Psoas muscle (tissue), 8 donors: ENCODE measurements around the gene BCL2L2. TPM values are rescaled to one million over a fixed set of nuclear protein-coding genes. Genes with fewer than 3 reads are reported as not detected.
"Not testable (repeated sequence)": the region's sequence is repeated elsewhere in the genome, so short reads cannot be mapped to it uniquely, and the experiment has no call there.

Source experiments
- ATAC-seq, 4 donors: fragments of 200-7000 bp; cut with Tn5 transposase; one replicate each; pipeline ENCODE4 v1.9.1; 2020; ENCODE audit warnings: moderate library complexity in 3 of 4, mild to moderate bottlenecking in 2 of 4
- DNase-seq, 2 donors: peaks; one replicate each; pipeline ENCODE4 v3.0.0-alpha.2; 2020
- H3K27ac ChIP-seq: fragments of 200-600 bp; one replicate; pipeline ENCODE4 v1.8.0; 2022
- H3K27me3 ChIP-seq, 3 donors: fragments of 200-600 bp in 1 of 3; one replicate each; pipeline versions ENCODE4 v1.6.1 to v1.8.0; 2013 to 2022; ENCODE audit warnings: low read length in 2 of 3, mild to moderate bottlenecking in 2 of 3, moderate library complexity in 1 of 3; ENCODE audit not compliant: insufficient read depth in 3 of 3
- H3K36me3 ChIP-seq, 2 donors: fragments of 200-600 bp in 1 of 2; one replicate each; pipeline versions ENCODE4 v1.6.1 to v1.8.0; 2013 to 2022; ENCODE audit warnings: low read depth in 1 of 2, mild to moderate bottlenecking in 1 of 2, moderate library complexity in 1 of 2; ENCODE audit not compliant: insufficient read depth in 1 of 2
- H3K4me1 ChIP-seq: fragments of 200-600 bp; one replicate; pipeline ENCODE4 v1.8.0; 2022
- H3K4me3 ChIP-seq: fragments of 200-600 bp; one replicate; pipeline ENCODE4 v1.8.0; 2022; ENCODE audit warnings: mild to moderate bottlenecking
- H3K9me3 ChIP-seq: fragments of 200-600 bp; one replicate; pipeline ENCODE4 v1.8.0; 2022
- WGBS, 3 donors: extraction: QIAGEN DNeasy Blood & Tissue Kit; methylation state at CpG; one replicate each; pipeline versions ENCODE4 v1.1.6 to v1.1.7; 2013; 5-methylcytosine and 5-hydroxymethylcytosine counted together
- intact Hi-C, 2 donors: fragments of 100-400 bp; cut with DNase I; formaldehyde crosslinking; loops; one replicate each; pipeline versions ENCODE4 v1.11.0 to v1.14.2; 2022
- long read RNA-seq, 2 donors: library from polyadenylated mRNA; unstranded; transcript quantifications; one replicate each; pipeline ENCODE4 v2.0.0, GENCODE V29; 2021
- polyA plus RNA-seq, 3 donors: library from polyadenylated mRNA; stranded (reverse); fragments of 200-250 nt; gene quantifications; one replicate each; pipeline ENCODE4 v1.2.3, GENCODE V29; 2013
- total RNA-seq, 4 donors: library from RNA; stranded (reverse); fragmentation: NEBNext Ultra II Directional in 2 of 4; extraction: Animal tissue kit (Norgen Biotek cat#: 25700) in 2 of 4; gene quantifications; one replicate each; pipeline versions ENCODE4 v1.2.1 to v1.2.4, GENCODE V29; 2021 to 2023
- TF ChIP-seq, protein P1 (sequence below): fragments of 200-600 bp; IDR thresholded peaks from one replicate; pipeline ENCODE4 v1.8.0; 2022; ENCODE audit warnings: antibody characterized with exemption
- donor health status: healthy with polysubstance abuse.
- donor health status: DM: no; HTN: no; CAD: no; lungs with moderate emphysema.
- donor health status: Bipolar disorder and iron deficiency.
- donor health status: healthy.
- donor health status: DM: yes; HTN: yes; CAD: no.
- donor health status: DM: no; HTN: no; CAD: no.
- donor health status: DM: no; HTN: no; CAD: no.
- donor health status: DM: yes; HTN: yes; CAD: no.

BCL2L2 gene
- total RNA-seq (10 to 100 TPM; 17.8 to 30.2 (median 26.7) TPM), polyA plus RNA-seq (10 to 100 TPM; 12.1 to 23.8 (median 20.6) TPM)
- long read RNA-seq, donor 1, transcript BCL2L2-201 (4 exons, 3,605 nt): major isoform, 12 of 12 reads
- long read RNA-seq, donor 1, partial matches to known transcripts: 0 of 12 reads
- long read RNA-seq, donor 1, other reads (novel, unspliced or antisense): 0 of 12 reads
- long read RNA-seq, donor 2, transcript BCL2L2-201 (4 exons, 3,605 nt): major isoform, 5 of 7 reads
- long read RNA-seq, donor 2, partial matches to known transcripts: 1 of 7 reads
- long read RNA-seq, donor 2, other reads (novel, unspliced or antisense): 1 of 7 reads

DNA sequence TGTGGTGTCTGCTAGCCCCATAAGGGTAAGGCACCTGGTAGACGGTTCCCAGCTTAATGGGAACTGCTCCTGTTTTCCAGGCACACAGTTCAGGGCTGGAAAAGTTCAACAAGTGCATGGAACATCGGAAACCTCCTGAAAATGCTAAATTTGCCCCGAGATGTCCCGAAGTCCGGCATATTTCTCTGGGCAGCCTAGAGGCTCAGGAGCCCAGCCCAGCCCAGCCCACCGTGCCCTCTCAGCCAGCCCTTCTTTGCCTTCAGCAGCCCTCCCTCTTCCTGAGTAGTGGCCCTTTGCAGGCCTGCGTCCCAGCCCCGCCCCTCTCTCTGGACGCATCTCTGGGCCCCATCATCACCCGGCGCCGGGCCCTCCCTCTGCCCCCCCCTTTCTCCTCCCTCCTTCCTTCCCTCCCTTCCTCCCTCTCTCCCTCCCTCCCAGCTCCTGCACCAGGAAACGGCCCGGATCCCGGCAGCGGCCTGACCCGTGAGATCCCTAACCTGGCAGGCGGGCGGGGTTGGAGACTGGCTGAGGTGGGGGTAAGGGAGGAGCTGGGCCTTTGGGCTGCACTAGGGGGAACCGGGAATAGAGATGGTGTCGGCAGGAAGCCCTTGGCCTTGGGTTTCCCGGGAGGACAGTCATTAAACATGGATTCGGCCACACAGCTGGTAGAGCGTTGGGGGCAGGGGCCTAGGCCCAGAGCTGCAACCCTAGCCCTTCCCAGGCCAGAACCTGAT is at the start of gene BCL2L2:
Gene BCL2L2 (plus strand): TSS at position 422 of the 734 bp plus-strand sequence. CDS start 935 bp downstream, outside the sequence.
- TF ChIP-seq, protein P1, sequence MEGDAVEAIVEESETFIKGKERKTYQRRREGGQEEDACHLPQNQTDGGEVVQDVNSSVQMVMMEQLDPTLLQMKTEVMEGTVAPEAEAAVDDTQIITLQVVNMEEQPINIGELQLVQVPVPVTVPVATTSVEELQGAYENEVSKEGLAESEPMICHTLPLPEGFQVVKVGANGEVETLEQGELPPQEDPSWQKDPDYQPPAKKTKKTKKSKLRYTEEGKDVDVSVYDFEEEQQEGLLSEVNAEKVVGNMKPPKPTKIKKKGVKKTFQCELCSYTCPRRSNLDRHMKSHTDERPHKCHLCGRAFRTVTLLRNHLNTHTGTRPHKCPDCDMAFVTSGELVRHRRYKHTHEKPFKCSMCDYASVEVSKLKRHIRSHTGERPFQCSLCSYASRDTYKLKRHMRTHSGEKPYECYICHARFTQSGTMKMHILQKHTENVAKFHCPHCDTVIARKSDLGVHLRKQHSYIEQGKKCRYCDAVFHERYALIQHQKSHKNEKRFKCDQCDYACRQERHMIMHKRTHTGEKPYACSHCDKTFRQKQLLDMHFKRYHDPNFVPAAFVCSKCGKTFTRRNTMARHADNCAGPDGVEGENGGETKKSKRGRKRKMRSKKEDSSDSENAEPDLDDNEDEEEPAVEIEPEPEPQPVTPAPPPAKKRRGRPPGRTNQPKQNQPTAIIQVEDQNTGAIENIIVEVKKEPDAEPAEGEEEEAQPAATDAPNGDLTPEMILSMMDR: no peak
- no peaks in the 10 kb centered on the region for H3K9me3 ChIP-seq
- DNase-seq (peak; percentile 94 to 95), ATAC-seq (peak; percentile 69 to 82 (median 76))
- H3K27ac ChIP-seq: peak within 1 kb of the TSS; percentile 87
- H3K4me1 ChIP-seq: peaks cover 21% of the 10 kb centered on the region
- peaks cover 0 to 40% of the 10 kb centered on the region in 2 donors for H3K36me3 ChIP-seq
- H3K4me3 ChIP-seq: peak within 1 kb of the TSS; percentile 88
- H3K27me3 ChIP-seq: no peaks in the 10 kb centered on the region
- intact Hi-C loops: no loop called here
- 0 to 1% (median 1%) methylated on average over 23 to 24 of the region's 24 CpGs for WGBS, 3 donors

DNA sequence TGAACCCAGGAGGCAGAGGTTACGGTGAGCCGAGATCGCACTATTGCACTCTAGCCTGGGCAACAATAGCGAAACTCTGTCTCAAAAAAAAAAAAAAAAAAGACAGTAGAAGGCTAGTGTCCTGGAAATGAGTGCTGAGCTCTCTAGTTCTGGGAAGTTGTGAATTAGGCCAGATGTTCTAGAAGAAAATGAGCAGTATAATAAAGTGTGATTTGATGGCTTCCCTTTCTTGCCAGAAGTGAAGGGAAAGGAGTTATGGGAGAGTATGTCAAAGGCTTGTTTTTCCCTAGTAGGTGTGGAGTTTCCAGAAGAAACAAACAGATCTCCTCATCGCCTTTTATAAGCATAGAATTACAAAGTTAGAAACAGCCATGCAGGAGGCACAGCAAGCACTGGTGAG is 48.4 kb upstream of the BCL2L2 start:
- Histone ChIP-seq H3K4me3 (no peak overlapping the region), H3K27ac (no peak overlapping the region), H3K36me3 (no peaks in the 10 kb centered on the region), H3K4me1 (no peaks in the 10 kb centered on the region), H3K27me3 (peaks cover 0 to 30% (median 2%) of the 10 kb centered on the region in 3 donors), H3K9me3 (no peaks in the 10 kb centered on the region)
- intact Hi-C loops: no loop called here
- TF ChIP-seq, protein P1: no peak
- no peak for DNase-seq
- 82 to 89% (median 86%) methylated on average over 5 of the region's 5 CpGs for WGBS, 3 donors
- no peak for ATAC-seq

GRCh38 chr14:23259426-23259825 is 47.2 kb upstream of the BCL2L2 start:
- intact Hi-C loops: no loop called here
- Histone ChIP-seq H3K4me1 (no peaks in the 10 kb centered on the region), H3K9me3 (no peaks in the 10 kb centered on the region), H3K4me3 (no peak overlapping the region), H3K27ac (no peak overlapping the region), H3K27me3 (peaks cover 0 to 38% (median 2%) of the 10 kb centered on the region in 3 donors), H3K36me3 (no peaks in the 10 kb centered on the region)
- DNase-seq (no peak), ATAC-seq (no peak)
- TF ChIP-seq, protein P1: no peak

DNA sequence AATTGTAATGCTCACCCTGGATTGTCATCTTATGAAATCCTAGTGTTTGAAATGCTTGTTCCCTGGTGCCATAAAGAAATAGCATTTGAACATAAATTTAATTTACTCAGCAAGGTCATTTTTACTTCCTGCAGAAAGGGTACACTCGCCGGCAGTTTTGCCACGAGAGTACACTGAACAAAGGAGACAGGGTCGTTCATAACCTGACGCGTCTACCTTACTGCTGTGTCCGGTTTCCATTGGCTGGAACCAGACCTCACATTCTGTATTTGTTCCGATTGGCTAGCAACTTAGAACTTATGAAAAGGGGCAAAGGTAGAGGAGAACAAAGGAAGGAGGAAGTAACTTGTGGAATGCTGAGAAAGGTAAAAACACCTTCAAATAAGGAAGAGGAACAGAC is 45.8 kb upstream of the BCL2L2 start:
- not testable (repeated sequence) for H3K4me3 ChIP-seq, ATAC-seq, H3K4me1 ChIP-seq, H3K36me3 ChIP-seq, H3K27ac ChIP-seq, H3K9me3 ChIP-seq, DNase-seq
- 73 to 80% (median 75%) methylated on average over 8 of the region's 8 CpGs for WGBS, 3 donors
- H3K27me3 ChIP-seq: peaks cover 0 to 42% (median 2%) of the 10 kb centered on the region in 3 donors
- intact Hi-C loops: loop anchor here (5.0 to 10.0 kb wide), 3 partner anchors 36 to 304 kb away; partner anchors contain the start of gene AP1G2 (in 1 of the 2)

DNA sequence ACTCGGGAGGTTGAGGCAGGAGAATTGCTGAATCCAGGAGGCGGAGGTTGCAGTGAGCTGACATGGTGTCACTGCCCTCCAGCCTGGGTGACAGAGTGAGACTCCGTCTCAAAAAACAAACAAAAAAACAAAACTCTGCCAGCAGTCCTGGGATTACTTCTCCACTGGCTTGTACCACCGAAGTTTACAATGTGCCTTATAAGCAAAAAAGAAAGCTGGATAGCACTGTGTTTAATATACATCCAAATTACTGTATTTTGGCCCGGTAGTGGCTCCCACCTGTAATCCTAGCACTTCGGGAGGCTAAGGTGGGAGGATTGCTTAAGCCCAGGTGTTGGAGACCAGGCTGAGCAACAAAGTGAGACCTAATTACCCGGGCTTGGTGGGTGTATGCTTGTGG is 37.4 kb upstream of the BCL2L2 start:
- Histone ChIP-seq H3K4me1 (no peaks in the 10 kb centered on the region), H3K9me3 (no peaks in the 10 kb centered on the region), H3K4me3 (no peak overlapping the region), H3K27ac (no peak overlapping the region), H3K27me3 (peaks cover 0 to 6% (median 0%) of the 10 kb centered on the region in 3 donors), H3K36me3 (no peaks in the 10 kb centered on the region)
- ATAC-seq (no peak), DNase-seq (no peak)
- 84 to 87% (median 84%) methylated on average over 7 of the region's 7 CpGs for WGBS, 3 donors
- TF ChIP-seq, protein P1: no peak
- intact Hi-C loops: loop anchor here (10.0 kb wide), 2 partner anchors 186 to 296 kb away; partner anchors contain the start of gene AP1G2 (in 1 of the 2)
